Neural progenitor cell (in vitro differentiated cells): ENCODE data around the gene ADORA1. TPM values are rescaled to one million over a fixed set of nuclear protein-coding genes. Genes with fewer than 3 reads are reported as not detected.

Experiments
- DNase-seq: peaks from one replicate; pipeline ENCODE4 v3.0.0-alpha.2; 2016; ENCODE audit warnings: low spot score
- H2AFZ ChIP-seq: fragments of 200-600 bp; sonication (generic); replicated peaks from 2 replicates; pipeline ENCODE4 v1.6.1; 2016; ENCODE audit warnings: antibody characterized with exemption
- H3F3A ChIP-seq: fragments of 200-600 bp; sonication (generic); 2 replicates; pipeline ENCODE4 v1.6.1; 2016; ENCODE audit warnings: antibody characterized with exemption, low read depth
- H3K27ac ChIP-seq: fragments of 200-600 bp; sonication (generic); 2 replicates; pipeline ENCODE4 v1.5.1; 2016; ENCODE audit warnings: mild to moderate bottlenecking
- H3K27me3 ChIP-seq: fragments of 200-600 bp; sonication (generic); 2 replicates; pipeline ENCODE4 v1.6.1; 2016; ENCODE audit warnings: mild to moderate bottlenecking, moderate library complexity
- H3K36me3 ChIP-seq: fragments of 200-600 bp; sonication (generic); 2 replicates; pipeline ENCODE4 v1.5.1; 2016
- H3K4me1 ChIP-seq: fragments of 200-600 bp; sonication (generic); 2 replicates; pipeline ENCODE4 v1.6.1; 2016; ENCODE audit warnings: mixed run types
- H3K4me2 ChIP-seq: fragments of 200-600 bp; sonication (generic); 2 replicates; pipeline ENCODE4 v1.6.1; 2016
- H3K4me3 ChIP-seq: fragments of 200-600 bp; sonication (generic); 2 replicates; pipeline ENCODE4 v1.5.1; 2016
- H3K79me2 ChIP-seq: fragments of 200-600 bp; sonication (generic); 2 replicates; pipeline ENCODE4 v1.6.1; 2016; ENCODE audit warnings: low read depth
- H3K9ac ChIP-seq: fragments of 200-600 bp; sonication (generic); 2 replicates; pipeline ENCODE4 v1.6.1; 2016
- H3K9me3 ChIP-seq: fragments of 200-600 bp; sonication (generic); 2 replicates; pipeline ENCODE4 v1.5.1; 2016; ENCODE audit warnings: low read depth
- H4K20me1 ChIP-seq: fragments of 200-600 bp; sonication (generic); 2 replicates; pipeline ENCODE4 v1.6.1; 2016; ENCODE audit warnings: low read depth
- H3K27ac Mint-ChIP-seq: 3 replicates; pipeline ENCODE4 v1.8.0; 2021; ENCODE audit warnings: mixed read lengths
- H3K27me3 Mint-ChIP-seq: 2 replicates; pipeline ENCODE4 v1.8.0; 2022; ENCODE audit warnings: low read depth, mild to moderate bottlenecking, inconsistent platforms, moderate library complexity, mixed read lengths; ENCODE audit not compliant: insufficient read depth
- H3K36me3 Mint-ChIP-seq: 3 replicates; pipeline ENCODE4 v1.8.0; 2021; ENCODE audit warnings: mixed read lengths
- H3K4me1 Mint-ChIP-seq: 3 replicates; pipeline ENCODE4 v1.8.0; 2021; ENCODE audit warnings: mixed read lengths
- H3K4me3 Mint-ChIP-seq: 3 replicates; pipeline ENCODE4 v1.8.0; 2021; ENCODE audit warnings: mild to moderate bottlenecking, moderate library complexity, mixed read lengths
- H3K9me3 Mint-ChIP-seq: 3 replicates; pipeline ENCODE4 v1.8.0; 2020; ENCODE audit warnings: mixed read lengths
- EZH2 ChIP-seq: fragments of 200-600 bp; sonication (generic); IDR thresholded peaks from 2 replicates; pipeline ENCODE4 v1.6.1; 2017; ENCODE audit warnings: antibody characterized with exemption, mild to moderate bottlenecking, moderate library complexity
- EZH2phosphoT487 ChIP-seq: fragments of 200-600 bp; sonication (generic); IDR thresholded peaks from 2 replicates; pipeline ENCODE4 v1.6.1; 2017; ENCODE audit warnings: antibody characterized with exemption
- total RNA-seq: library from RNA; depleted of rRNA; stranded (reverse); fragments of >200 nt; gene quantifications from 2 replicates; pipeline ENCODE4 v1.2.3, GENCODE V29; 2015; ENCODE audit warnings: low replicate concordance
- TF ChIP-seq, protein P1 (sequence below): fragments of 200-600 bp; sonication (generic); IDR thresholded peaks from 2 replicates; pipeline ENCODE4 v1.5.1; 2017; ENCODE audit warnings: antibody characterized with exemption, mild to moderate bottlenecking

ADORA1 gene
- total RNA-seq, 1 donor from 2014 or later: 1.1 TPM

DNA sequence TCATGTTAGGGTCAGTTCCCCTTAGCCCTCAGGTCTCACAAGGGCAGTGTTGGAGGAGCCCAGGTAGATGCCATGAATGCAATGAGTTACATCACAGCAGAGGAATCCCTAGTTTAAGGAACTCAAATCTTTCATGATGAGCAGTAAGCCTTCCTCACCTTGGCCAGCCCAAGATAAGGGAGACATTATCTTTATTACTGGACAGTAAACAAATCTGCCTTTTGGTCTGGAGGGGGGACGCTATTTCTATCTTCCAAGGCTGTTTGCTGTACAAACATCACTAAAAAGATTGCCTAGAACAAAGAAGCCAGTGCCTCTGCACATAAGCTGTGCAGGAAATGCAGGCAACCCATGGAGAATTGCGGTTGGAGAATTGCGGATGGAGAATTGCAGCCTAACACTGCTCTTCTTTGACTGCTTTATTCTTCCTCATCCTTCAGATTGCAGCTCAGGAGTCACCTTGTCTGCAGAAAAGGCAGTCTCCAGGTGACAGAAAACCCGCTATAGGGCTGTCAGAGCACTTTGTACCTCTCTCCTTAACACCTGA is 61.2 kb downstream of the ADORA1 start:
- Histone ChIP-seq H3K4me1 (peaks cover 29% of the 10 kb centered on the region), H3K79me2 (no peaks in the 10 kb centered on the region), H3K4me2 (no peak overlapping the region), H3K9me3 (no peaks in the 10 kb centered on the region), H3K27ac (no peak overlapping the region), H2AFZ (no peak overlapping the region), H3K4me3 (no peak overlapping the region), H3K27me3 (no peaks in the 10 kb centered on the region), H3F3A (peaks cover 10% of the 10 kb centered on the region), H3K36me3 (no peaks in the 10 kb centered on the region), H4K20me1 (no peaks in the 10 kb centered on the region), H3K9ac (no peak overlapping the region)
- DNase-seq: no peak
- Mint-ChIP-seq H3K4me1 (peaks cover 37% of the 10 kb centered on the region), H3K9me3 (no peaks in the 10 kb centered on the region), H3K27me3 (peaks cover 9% of the 10 kb centered on the region), H3K27ac (no peak overlapping the region), H3K36me3 (peaks cover 2% of the 10 kb centered on the region), H3K4me3 (no peak overlapping the region)
- TF ChIP-seq, protein P1, sequence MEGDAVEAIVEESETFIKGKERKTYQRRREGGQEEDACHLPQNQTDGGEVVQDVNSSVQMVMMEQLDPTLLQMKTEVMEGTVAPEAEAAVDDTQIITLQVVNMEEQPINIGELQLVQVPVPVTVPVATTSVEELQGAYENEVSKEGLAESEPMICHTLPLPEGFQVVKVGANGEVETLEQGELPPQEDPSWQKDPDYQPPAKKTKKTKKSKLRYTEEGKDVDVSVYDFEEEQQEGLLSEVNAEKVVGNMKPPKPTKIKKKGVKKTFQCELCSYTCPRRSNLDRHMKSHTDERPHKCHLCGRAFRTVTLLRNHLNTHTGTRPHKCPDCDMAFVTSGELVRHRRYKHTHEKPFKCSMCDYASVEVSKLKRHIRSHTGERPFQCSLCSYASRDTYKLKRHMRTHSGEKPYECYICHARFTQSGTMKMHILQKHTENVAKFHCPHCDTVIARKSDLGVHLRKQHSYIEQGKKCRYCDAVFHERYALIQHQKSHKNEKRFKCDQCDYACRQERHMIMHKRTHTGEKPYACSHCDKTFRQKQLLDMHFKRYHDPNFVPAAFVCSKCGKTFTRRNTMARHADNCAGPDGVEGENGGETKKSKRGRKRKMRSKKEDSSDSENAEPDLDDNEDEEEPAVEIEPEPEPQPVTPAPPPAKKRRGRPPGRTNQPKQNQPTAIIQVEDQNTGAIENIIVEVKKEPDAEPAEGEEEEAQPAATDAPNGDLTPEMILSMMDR: no peak
- TF ChIP-seq EZH2 (no peak), EZH2phosphoT487 (no peak)

DNA sequence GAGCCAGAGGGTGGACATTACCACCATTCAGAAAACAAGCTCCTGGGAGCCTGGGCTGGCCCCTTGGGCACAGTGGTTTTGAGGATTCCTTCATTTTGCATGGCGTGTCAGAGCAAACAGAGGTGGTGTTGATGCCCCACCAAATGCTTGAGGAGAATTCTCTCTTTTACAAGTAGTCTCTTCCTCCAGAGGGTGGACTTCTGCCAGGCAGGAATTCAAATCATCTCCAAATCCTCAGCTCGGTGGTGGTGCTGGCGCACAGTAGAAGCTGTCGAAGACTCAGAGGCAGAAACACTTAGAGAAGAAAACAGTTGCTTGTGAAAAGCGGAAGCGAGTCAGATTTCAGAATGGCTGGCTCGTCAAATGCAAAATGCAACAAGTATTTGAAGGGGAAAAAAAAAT is 62.4 kb downstream of the ADORA1 start:
- TF ChIP-seq EZH2 (no peak), EZH2phosphoT487 (no peak)
- TF ChIP-seq, protein P1: no peak
- Histone ChIP-seq H3K27ac (no peak overlapping the region), H3K4me2 (no peak overlapping the region), H4K20me1 (no peaks in the 10 kb centered on the region), H3K4me3 (no peak overlapping the region), H3K4me1 (peaks cover 29% of the 10 kb centered on the region), H3K9me3 (no peaks in the 10 kb centered on the region), H3K79me2 (no peaks in the 10 kb centered on the region), H3F3A (peaks cover 10% of the 10 kb centered on the region), H3K9ac (no peak overlapping the region), H3K36me3 (no peaks in the 10 kb centered on the region), H3K27me3 (no peaks in the 10 kb centered on the region), H2AFZ (no peak overlapping the region)
- no peak for DNase-seq
- no peak overlapping the region for H3K4me3 Mint-ChIP-seq
- H3K9me3 Mint-ChIP-seq: no peaks in the 10 kb centered on the region
- H3K4me1 Mint-ChIP-seq: peaks cover 36% of the 10 kb centered on the region
- peaks cover 7% of the 10 kb centered on the region for H3K27me3 Mint-ChIP-seq
- H3K36me3 Mint-ChIP-seq: peaks cover 2% of the 10 kb centered on the region
- H3K27ac Mint-ChIP-seq: no peak overlapping the region

DNA sequence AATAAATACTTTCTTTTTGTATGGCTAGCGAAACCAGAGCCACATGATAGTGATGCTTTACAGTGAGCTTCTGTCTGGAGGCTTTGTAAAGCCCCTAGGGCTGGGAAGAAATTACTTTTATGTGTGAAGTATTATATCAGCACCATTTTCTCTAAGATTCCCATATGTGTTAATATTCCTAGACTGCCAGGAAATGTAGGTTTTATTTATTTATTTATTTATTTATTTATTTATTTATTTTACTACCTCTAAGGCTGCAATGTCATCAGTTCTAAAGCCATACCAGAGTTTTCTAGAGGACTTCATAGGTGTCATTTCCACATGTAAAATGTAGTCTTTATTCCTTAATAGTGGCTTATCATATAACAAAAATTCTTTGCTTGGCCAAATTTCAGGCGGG is 63.4 kb downstream of the ADORA1 start:
- Histone ChIP-seq H3K4me1 (peaks cover 19% of the 10 kb centered on the region), H3K9ac (no peak overlapping the region), H3F3A (peaks cover 8% of the 10 kb centered on the region), H4K20me1 (no peaks in the 10 kb centered on the region), H3K79me2 (no peaks in the 10 kb centered on the region), H3K27me3 (no peaks in the 10 kb centered on the region), H3K9me3 (no peaks in the 10 kb centered on the region), H3K4me2 (no peak overlapping the region), H3K4me3 (no peak overlapping the region), H2AFZ (no peak overlapping the region), H3K36me3 (no peaks in the 10 kb centered on the region), H3K27ac (no peak overlapping the region)
- DNase-seq: no peak
- no peak overlapping the region for H3K4me3 Mint-ChIP-seq
- no peaks in the 10 kb centered on the region for H3K9me3 Mint-ChIP-seq
- peaks cover 4% of the 10 kb centered on the region for H3K27me3 Mint-ChIP-seq
- TF ChIP-seq EZH2 (no peak), EZH2phosphoT487 (no peak)
- TF ChIP-seq, protein P1: no peak
- peaks cover 26% of the 10 kb centered on the region for H3K4me1 Mint-ChIP-seq
- H3K27ac Mint-ChIP-seq: no peak overlapping the region
- peaks cover 2% of the 10 kb centered on the region for H3K36me3 Mint-ChIP-seq
